AG08395 (cell line): ENCODE results near the gene ZCCHC2.

ENCODE experiments used
- DNase-seq: peaks from one replicate; pipeline ENCODE4 v3.0.0; 2012; ENCODE audit warnings: mixed read lengths, low spot score

ZCCHC2 gene

DNA sequence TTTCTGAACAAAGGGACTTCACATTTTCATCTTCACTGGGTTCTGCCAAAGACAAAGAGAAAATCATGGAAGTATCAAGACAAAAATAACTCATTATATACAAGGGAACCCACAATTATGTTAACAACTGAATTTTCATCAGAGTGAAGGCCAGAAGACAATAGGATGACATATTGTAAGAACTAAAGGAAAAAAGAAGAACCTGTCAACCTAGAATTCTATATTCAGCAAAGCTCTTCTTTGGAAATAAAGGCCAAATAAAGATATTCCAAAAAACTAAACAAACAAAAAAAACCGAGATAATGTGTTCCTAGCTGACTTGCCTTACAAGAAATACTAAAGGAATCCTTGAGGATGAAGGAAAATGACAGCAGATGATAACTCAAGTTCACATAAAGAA lies 10.3 kb upstream of the ZCCHC2 start:
- no peak for DNase-seq

GRCh38 chr18:62512996-62513395 lies 9.8 kb upstream of the ZCCHC2 start:
- DNase-seq, result no peak

DNA sequence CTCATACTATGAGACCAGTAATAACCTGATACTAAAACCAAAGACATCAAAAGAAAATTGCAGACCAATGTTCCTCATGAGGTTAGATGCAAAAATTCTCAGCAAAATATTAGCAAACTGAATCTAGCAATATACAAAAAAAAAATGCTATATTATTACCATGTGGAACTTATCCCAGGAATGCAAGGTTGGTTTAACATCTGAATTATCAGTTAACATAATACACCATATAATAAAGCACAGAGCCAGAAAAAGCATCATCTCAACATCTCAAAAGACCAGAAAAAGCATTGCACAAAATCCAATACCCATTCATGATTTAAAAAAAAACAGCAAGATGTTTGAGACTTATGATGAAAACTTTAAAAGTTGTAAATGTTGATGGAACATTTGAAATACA lies 8.3 kb upstream of the ZCCHC2 start:
- no peak for DNase-seq

GRCh38 chr18:62516242-62516641 lies 6.6 kb upstream of the ZCCHC2 start:
- no peak for DNase-seq

DNA sequence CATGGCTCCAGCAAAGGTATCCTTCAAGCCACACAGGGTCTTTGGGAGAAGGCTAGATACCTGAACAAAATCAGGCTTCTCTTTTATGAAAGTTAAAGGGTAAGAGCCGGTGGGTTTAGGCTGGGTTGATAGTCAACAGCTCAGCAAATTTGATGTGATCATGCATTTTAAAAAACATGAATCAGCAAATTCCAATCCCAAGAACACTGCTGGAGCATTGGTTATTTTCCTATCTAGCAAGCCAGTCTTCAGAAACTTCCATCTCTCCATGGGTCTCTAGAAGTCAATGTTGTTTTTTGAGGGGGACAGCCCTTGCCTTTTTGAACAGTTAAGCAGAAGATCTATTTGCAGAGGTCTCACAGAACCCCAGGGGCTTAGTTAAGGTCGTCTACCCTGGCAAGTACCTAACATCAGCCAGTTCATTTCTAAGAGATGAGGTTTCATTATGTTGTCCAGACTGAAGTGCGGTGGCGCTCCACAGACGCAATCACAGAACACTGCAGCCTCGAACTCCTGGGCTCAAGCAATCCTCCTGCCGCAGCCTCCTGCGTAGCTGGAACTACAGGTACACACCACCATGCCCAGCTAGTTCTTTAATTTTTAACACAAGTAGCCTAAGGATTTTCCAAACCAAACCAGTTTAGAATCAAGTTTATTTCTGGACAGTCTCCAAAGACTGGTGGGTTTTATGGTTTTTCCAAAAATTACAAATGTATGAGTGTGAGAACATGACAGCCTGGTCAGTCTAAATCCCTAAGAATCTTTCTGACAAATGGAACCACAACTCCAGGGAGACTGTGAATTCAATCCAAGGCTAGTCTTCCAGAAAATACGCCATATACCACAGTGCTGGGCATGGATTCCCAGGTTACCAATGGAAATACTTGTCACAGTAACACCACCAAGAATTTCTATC lies 4.1 kb upstream of the ZCCHC2 start:
- DNase-seq, result no peak

DNA sequence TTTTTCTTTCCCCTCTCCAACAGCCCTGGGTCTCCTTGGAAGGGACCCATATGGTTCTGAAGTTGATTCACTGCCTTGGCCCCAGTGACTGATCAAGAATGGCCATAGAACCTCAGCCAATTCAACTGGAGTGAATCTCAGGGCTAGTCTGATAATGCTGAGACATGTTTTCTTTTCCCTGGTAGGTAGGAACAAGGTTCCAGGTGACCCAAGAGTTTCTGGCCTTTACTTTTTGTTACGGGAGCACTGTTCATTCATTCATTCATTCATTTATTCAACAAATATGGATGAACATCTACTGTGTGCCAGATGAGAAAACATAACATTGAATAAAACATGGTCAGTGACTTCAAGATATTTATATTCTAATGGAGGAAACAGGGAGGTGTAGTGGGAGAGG lies 3.1 kb upstream of the ZCCHC2 start:
- no peak for DNase-seq

DNA sequence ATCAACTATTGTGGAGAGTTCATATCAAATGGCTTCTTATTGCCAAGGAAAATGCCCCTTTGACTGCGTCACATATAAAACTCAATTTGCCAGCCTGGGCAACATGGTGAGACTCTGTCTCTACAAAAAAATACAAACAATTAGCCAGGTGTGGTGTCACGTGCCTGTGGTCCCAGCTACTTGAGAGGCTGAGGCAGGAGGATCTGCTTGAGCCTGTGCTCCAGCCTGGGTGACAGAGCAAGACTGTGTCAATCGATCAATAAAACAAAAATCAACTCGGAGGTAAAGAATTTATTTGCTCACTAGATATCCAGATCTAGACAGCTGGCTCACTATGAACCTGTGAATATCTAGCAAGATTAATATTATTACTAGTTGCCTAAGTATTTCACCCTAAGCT lies 1.7 kb upstream of the ZCCHC2 start:
- DNase-seq, result no peak

DNA sequence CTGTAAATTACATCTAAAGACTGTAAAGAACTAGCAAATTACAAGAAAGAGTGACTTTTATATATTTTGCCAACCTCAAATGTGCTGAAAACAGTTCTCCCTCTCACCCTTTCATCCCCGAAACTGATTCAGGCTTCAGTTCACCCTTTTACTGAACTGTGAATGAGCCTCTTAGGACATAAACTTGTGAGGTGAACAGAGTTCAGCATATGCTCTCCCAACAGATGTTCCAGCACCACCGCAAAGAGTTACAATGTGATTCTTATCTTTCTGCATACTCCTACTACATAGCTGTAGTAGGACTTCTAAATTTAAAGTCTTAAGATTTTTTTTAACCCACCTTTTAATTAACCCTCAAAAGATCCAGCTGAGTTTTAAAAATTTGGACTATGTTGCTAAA lies 1.2 kb upstream of the ZCCHC2 start:
- no peak for DNase-seq

DNA sequence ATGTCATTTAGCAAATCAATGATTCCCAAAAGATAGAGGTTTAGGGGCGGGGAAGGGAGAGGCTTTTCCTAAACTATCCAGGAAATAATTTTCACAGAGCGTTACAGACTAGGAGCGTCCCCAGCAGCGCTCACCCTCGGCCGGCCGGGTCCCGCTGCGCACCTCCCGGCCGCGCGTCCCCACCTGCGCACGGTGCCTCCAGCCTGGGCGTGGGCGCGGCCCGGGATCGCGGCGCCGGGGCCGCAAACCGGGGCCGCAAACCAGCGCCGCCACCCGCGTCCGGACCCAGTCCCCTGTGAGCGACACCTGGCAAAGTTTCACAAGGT lies 684 bp upstream of the ZCCHC2 start:
- no peak for DNase-seq

- DNase-seq, result no peak
Observed at GRCh38 chr18:62523255-62523588, 397 bp downstream of the ZCCHC2 start.

DNA sequence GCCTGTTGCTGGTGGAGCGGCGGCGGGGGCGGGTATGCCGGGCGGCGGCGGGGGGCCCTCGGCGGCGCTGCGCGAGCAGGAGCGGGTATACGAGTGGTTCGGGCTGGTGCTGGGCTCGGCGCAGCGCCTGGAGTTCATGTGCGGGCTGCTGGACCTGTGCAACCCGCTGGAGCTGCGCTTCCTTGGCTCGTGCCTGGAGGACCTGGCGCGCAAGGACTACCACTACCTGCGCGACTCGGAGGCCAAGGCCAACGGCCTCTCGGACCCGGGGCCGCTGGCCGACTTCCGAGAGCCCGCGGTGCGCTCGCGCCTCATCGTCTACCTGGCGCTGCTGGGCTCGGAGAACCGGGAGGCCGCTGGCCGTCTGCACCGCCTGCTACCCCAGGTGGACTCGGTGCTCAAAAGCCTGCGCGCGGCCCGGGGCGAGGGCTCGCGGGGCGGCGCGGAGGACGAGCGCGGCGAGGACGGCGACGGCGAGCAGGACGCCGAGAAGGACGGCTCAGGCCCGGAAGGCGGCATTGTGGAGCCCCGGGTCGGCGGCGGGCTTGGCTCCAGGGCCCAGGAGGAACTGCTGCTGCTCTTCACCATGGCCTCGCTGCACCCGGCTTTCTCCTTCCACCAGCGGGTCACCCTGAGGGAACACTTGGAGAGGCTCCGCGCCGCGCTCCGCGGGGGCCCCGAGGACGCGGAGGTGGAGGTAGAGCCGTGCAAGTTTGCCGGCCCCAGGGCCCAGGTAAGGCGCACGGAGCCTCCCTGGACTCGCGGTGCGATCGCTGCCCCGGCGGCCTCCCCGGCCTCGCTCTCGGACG lies 1.0 kb downstream of the ZCCHC2 start:
- peak; percentile 24 for DNase-seq

- DNase-seq, result peak; percentile 47
Observed at GRCh38 chr18:62524440-62525200, 1.8 kb downstream of the ZCCHC2 start.

DNA sequence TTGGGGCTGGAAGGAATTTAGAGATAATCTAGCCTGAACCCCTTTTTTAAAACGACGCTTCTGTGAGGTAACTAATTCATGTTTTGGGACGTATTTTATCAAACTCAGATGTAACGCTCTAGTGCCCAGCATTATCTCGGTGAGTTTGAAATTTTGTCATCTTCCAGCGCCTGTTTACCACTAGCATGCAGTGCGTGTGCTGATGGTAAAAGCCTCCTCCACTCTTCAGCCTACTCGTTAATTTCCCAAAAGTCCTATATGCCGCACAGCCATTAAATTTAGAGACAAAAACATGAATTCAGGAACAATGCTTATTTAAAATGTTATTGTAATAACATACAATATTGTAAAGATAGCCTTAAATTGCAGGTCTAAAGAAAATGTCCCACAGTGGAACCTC lies 2.8 kb downstream of the ZCCHC2 start:
- DNase-seq, result no peak

DNA sequence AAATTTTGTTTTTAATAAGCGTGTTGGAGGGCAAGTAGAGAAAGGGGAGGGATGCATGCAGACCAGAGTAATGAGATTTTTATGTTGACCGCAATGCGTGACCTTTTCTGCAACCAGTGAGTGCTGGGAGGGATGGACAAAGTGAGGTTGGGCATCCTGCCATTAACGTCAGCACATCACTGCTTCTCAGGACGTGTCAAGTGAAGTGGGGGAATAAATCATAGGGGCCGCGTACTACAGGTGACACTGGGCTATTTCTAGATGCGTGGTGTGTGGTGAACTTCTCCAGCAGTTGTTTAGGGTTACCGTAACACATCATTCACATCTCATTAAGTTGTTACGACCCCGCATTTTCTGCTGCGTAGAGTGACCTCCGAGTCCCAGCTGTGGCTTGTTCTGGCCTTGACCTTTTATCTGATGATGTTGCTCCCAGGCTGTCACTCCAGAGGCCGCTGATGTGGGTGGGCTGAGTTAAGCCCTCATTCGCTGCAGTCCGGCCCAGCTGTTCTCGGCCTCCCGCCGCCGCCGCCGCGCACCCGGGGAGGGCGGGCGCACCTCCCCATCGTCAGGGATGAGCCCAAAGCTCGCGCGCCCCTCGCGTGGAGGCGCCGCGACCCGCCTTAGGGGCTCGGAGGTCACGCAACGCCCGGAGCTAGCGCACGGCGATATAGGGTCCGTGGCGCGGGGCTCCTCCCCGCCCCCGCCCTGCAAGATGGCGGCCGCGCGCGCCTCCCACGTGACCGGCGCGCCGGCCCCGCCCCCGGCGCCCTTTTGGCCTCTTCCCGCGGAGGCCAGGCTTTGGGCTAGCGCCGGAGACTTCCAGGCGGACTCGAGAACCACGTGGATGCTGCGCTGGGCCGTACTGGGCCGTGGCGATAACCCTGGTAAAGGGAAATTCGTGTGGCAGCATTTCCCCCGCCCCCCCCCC lies 3.5 kb downstream of the ZCCHC2 start:
- peak; percentile 79 for DNase-seq

GRCh38 chr18:62529597-62529996 lies 6.8 kb downstream of the ZCCHC2 start:
- DNase-seq, result no peak

DNA sequence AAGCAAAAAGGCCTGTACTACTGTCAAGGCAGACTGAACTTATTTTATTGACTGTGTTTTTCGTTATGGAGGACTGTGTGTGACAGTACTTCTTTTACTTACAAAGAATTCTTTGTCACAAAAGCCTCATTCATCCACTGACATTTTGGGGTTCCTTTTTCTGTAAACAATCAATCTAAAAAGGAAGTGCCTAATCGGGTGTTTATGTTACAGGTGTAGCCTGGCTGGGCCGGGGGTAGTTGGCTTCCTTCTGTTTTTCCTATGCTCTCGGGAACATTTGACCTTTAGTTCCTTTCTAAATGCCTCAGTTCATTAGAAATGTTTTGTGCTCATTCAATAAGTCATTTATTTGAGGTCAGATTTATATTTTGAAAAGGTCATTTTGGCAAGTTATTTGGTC lies 8.3 kb downstream of the ZCCHC2 start:
- no peak for DNase-seq

DNA sequence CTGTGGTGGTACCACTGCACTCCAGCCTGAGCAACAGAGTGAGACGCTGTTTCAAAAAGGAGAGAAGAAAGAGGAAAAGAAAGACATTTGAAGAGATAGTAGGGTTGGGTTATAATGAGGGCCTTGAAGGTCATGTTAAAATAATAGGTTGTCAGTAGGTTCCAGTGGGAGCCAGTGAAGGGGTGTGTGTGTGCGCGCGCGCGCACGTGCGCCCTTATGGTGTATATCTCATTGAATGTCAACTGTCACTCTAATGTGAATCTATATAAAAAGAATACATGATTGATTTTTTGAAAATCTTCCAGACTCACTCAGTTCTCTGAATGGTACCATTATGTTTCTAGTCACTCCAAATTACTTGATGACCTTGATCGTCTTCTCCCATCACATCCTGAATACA lies 9.1 kb downstream of the ZCCHC2 start:
- no peak for DNase-seq

DNA sequence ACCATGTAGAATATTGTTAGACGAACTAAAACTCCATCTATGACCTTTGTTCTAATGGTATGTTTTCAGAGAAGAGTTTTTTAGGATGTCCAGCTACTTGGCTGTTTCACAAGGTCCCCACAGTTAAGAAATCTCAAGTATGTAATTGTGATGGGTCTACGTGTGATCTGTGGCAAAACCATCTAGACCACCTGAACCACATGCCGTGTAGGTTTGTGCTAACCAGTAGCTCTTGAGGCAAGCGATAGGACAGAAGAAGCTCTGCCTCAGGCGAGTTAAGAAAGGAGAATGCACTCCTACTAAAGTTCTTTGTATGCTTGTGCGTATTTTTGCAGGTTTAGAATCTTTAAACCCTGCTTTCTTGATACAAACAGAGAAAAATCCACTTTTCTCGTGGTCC lies 13.2 kb downstream of the ZCCHC2 start:
- DNase-seq, result no peak

DNA sequence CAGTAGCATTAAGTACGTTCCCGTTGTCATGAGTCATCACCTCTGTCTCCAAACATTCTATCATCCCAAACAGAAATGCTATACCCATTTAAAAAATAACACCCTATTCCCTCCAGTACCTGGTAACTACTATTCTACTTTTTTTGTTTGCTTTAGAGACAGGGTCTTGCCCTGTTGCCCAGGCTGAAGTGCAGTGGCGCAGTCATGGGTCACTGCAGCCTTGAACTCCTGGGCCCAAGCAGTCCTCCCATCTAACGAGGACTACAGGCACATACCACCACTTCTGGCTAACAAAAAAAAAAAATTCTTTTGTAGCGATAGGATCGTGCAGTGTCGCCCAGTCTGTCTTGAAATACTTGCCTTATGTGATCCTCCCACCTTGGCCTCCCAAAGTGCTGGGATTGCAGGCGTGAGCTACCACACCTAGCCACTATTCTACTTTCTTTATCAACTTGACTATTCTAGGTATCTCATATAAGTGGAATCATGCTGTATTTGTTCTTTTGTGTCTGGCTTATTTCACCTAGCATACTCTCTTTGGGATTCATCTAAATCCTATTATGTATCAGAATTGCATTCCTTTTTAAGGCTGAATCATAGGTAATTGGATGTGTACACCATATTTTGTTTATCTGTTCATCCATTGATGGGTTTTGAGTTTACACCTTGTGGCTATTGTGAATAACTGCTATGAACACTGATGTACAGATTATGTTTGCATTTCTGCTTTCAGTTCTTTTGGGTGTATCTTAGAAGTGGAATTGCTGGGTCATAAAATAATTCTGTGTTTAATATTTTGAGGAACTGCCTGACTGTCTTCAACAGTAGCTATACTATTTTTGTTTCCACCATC lies 14.4 kb downstream of the ZCCHC2 start:
- DNase-seq, result no peak

DNA sequence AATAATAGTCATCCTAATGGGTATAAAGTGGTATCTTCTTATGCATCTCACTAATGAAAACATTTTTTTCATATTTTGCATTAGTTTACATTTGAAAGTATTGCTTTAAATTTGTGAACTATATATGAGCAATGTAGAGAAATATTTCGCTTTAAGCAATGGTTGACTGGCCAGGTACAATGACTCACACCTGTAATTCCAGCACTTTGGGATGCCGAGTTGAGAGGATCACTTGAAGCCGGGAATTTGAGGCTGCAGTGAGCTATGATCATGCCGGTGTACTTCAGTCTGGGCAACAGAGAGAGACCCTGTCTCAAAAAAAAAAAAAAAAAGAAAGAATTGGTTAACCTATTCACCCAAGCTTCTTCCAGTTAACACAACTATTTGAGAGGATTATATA lies 15.1 kb downstream of the ZCCHC2 start:
- DNase-seq, result no peak

DNA sequence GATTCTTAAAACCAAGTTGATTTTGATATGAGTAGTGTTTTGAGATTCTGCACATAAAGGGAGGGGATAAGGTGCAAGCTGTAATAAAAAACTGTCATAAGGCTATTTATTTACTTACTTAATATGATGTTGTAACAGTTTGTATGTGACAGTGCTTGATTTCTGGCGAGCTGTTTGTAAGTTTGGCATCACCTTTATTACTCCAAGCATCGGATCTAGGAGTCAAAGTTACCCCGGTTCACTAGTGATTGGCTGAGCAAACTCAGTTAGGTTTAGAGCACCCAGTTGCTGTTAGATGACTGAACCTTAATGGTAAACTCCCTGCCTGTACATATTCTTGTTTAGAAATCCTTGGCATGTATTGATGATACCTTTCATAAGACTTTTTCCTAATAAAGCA lies 16.1 kb downstream of the ZCCHC2 start:
- no peak for DNase-seq
